ENCODE measurements around the gene JADE2.

Gene JADE2

DNA sequence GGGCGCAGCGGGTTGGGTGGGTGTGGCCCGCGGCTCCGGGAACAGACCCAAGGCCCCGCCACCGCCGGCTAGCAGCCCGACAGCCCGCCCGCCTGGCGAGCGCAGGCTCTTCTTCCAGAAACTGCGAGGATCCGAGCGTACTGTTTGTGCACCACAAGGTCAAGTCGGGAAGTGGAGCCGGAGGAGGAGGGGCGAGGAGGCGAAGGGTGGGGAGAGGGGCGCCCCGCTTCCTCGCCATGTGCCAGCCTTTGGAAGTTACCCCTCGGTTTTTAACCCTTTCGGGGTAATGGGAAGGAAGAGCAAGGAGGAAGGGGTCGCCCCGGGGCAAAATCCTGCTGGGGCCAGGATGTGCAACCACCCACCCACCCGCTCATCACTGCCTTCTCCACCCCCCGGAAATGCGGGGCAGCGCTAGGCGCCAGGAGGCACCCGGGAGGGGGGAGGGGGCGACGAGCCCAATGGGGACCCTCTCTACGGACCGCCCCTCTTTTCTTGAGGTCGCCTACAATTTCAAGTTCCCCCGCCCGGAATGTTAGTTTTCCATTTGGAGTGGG, 1.1 kb upstream of the JADE2 start:
- Histone ChIP-seq H2BK15ac (ENCODE audit: low read depth, poor library complexity, severe bottlenecking) (peak overlapping the region; percentile 99), H3K9me3 (ENCODE audit: control insufficient read depth, low read length) (no peaks in the 10 kb centered on the region), H3K18ac (ENCODE audit: low read depth in 1 of 2, low read length in 2 of 2) (peak overlapping the region; percentile 85 to 99), H3K4me3 (ENCODE audit: insufficient read depth in 1 of 2, low read depth in 1 of 2, low read length in 2 of 2) (peak overlapping the region; percentile 74 to 94), H3K9ac (ENCODE audit: low read length) (peak overlapping the region; percentile 100), H3K79me1 (replicated peaks; ENCODE audit: low read length, poor library complexity, severe bottlenecking) (peaks cover 2% of the 10 kb centered on the region), H4K91ac (ENCODE audit: low read length) (peak overlapping the region; percentile 96), H3K36me3 (ENCODE audit: control insufficient read depth in 1 of 2, insufficient read depth in 2 of 2, low read depth in 1 of 2, low read length in 2 of 2) (no peaks in the 10 kb centered on the region), H2BK120ac (ENCODE audit: low read depth, low read length) (peak overlapping the region; percentile 98), H2AK5ac (ENCODE audit: low read length, severe bottlenecking) (peak overlapping the region; percentile 96), H3K4me1 (ENCODE audit: control insufficient read depth, insufficient read depth, low read depth, low read length) (peaks cover 17% of the 10 kb centered on the region), H3K27ac (ENCODE audit: low read length, poor library complexity, severe bottlenecking) (peak overlapping the region; percentile 88), H3K27me3 (ENCODE audit: control insufficient read depth in 1 of 2, insufficient read depth in 1 of 2, low read length in 2 of 2) (peaks cover 0 to 6% of the 10 kb centered on the region in 2 experiments), H2AFZ (ENCODE audit: low read depth, low read length) (peak overlapping the region; percentile 72), H2BK12ac (ENCODE audit: low read length in 2 of 2) (peak overlapping the region; percentile 85 to 87), H2BK5ac (ENCODE audit: low read depth, low read length, poor library complexity, severe bottlenecking) (peak overlapping the region; percentile 76), H3K4ac (ENCODE audit: low read depth in 1 of 2, low read length in 2 of 2) (peak overlapping the region; percentile 21 to 98), H3K14ac (ENCODE audit: low read length in 2 of 2) (peak overlapping the region; percentile 67 to 93), H3K4me2 (ENCODE audit: low read length, poor library complexity, severe bottlenecking) (peak overlapping the region; percentile 86), H4K8ac (ENCODE audit: low read length) (peak overlapping the region; percentile 97), H3K23ac (ENCODE audit: low read length in 2 of 2) (peak overlapping the region; percentile 37 to 38)
- 0% methylated on average over 17 of the region's 40 CpGs for WGBS
- DNase-seq: peak; percentile 77

DNA sequence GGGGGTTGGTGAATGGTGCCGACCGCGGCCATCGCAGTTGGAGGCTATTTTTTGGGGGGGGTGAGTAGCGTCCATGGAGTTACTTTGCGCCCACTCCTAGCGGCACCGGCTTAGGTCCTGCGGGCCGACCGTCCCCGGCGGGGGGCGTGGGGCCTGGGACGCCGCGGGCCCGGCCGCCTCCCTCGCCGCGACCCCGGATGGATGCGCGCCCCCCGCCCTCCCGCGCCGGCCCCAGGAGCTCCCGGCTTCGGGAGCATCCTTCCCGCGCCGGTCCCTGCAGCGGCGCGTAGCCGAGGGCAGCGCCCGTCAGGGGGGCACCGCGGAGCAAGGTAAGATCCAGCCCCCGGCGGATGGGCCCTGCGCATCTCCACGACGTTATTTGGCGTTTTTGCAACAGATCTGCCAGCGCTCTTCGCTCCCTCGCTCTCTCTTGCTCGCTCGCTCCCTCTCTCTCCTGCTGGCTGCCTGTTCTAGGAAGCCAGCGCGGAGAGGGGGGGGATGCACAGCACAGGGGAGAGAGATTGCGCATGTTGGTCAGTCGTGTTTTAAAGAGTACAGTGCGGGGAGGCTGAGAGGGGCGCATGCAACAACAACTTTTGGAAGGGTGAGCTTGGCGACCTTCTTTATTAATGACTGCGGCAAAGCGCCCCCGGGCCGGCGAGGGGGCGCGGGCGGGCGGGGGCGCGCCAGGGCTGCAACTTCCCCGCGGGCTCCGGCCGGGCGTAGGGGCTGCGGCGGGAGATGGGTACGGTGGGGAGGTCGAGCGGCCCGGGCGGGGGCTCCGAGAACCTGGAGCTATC, 413 bp downstream of the JADE2 start:
- Histone ChIP-seq H3K4me3 (ENCODE audit: insufficient read depth in 1 of 2, low read depth in 1 of 2, low read length in 2 of 2) (peak overlapping the region; percentile 91 to 94), H3K14ac (ENCODE audit: low read length in 2 of 2) (peak overlapping the region in 1 of 2 experiments; percentile 94), H3K23ac (ENCODE audit: low read length in 2 of 2) (peak overlapping the region; percentile 53 to 97), H2BK15ac (ENCODE audit: low read depth, poor library complexity, severe bottlenecking) (peak overlapping the region; percentile 94), H2BK12ac (ENCODE audit: low read length in 2 of 2) (peak overlapping the region; percentile 33 to 84), H3K4me2 (ENCODE audit: low read length, poor library complexity, severe bottlenecking) (peak overlapping the region; percentile 88), H2AFZ (ENCODE audit: low read depth, low read length) (peak overlapping the region; percentile 51), H2BK120ac (ENCODE audit: low read depth, low read length) (peak overlapping the region; percentile 98), H3K79me1 (replicated peaks; ENCODE audit: low read length, poor library complexity, severe bottlenecking) (peaks cover 2% of the 10 kb centered on the region), H2BK5ac (ENCODE audit: low read depth, low read length, poor library complexity, severe bottlenecking) (peak overlapping the region; percentile 95), H3K18ac (ENCODE audit: low read depth in 1 of 2, low read length in 2 of 2) (peak overlapping the region; percentile 74 to 96), H3K9me3 (ENCODE audit: control insufficient read depth, low read length) (no peaks in the 10 kb centered on the region), H3K27ac (ENCODE audit: low read length, poor library complexity, severe bottlenecking) (peak overlapping the region; percentile 90), H3K4me1 (ENCODE audit: control insufficient read depth, insufficient read depth, low read depth, low read length) (peaks cover 27% of the 10 kb centered on the region), H4K91ac (ENCODE audit: low read length) (peak overlapping the region; percentile 98), H3K4ac (ENCODE audit: low read depth in 1 of 2, low read length in 2 of 2) (peak overlapping the region; percentile 84 to 97), H3K36me3 (ENCODE audit: control insufficient read depth in 1 of 2, insufficient read depth in 2 of 2, low read depth in 1 of 2, low read length in 2 of 2) (no peaks in the 10 kb centered on the region), H4K8ac (ENCODE audit: low read length) (peak overlapping the region; percentile 91), H2AK5ac (ENCODE audit: low read length, severe bottlenecking) (no peak overlapping the region), H3K9ac (ENCODE audit: low read length) (peak overlapping the region; percentile 100), H3K27me3 (ENCODE audit: control insufficient read depth in 1 of 2, insufficient read depth in 1 of 2, low read length in 2 of 2) (peaks cover 0 to 2% of the 10 kb centered on the region in 2 experiments)
- peak; percentile 88 for DNase-seq
- under 1% methylated on average over 58 of the region's 84 CpGs for WGBS

DNA sequence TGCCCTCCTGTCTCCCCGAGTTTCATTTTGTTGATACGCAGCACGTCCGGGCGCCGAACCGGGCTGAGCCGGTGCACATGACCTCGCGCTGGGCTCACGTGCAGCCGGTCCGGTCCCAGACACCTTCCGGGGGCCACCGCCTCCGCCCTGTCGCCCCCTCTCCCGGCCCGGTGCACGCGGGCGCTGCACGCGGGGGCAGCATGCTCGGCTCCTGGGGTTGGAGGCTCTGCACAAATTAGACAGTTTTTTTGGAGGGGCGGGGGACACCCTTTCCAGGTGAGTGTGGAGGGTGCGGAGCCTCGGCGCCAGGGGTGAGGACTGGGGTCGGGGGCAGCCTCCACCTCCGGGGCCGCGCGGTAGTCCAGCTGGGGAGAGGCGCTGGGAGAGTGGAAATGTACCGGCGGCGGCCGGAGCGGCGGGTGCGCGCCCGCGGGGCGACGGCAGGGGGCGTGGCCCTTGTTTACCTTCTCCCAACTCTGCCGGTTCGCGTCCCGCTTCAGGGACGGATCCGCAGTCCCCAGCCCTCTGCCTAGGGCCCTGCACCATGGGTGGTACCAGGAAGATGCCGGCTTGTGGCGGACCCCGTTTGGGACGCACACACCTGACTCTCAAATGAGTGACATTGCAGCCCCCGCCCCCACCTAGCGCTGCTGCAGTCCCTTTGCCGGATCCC, 1.1 kb downstream of the JADE2 start:
- Histone ChIP-seq H3K18ac (ENCODE audit: low read depth in 1 of 2, low read length in 2 of 2) (peak overlapping the region; percentile 90 to 96), H2BK120ac (ENCODE audit: low read depth, low read length) (peak overlapping the region; percentile 80), H2BK5ac (ENCODE audit: low read depth, low read length, poor library complexity, severe bottlenecking) (peak overlapping the region; percentile 95), H4K8ac (ENCODE audit: low read length) (peak overlapping the region; percentile 85), H3K4me1 (ENCODE audit: control insufficient read depth, insufficient read depth, low read depth, low read length) (peaks cover 31% of the 10 kb centered on the region), H3K4me2 (ENCODE audit: low read length, poor library complexity, severe bottlenecking) (peak overlapping the region; percentile 88), H3K9ac (ENCODE audit: low read length) (peak overlapping the region; percentile 100), H4K91ac (ENCODE audit: low read length) (peak overlapping the region; percentile 74), H2BK15ac (ENCODE audit: low read depth, poor library complexity, severe bottlenecking) (peak overlapping the region; percentile 94), H3K27ac (ENCODE audit: low read length, poor library complexity, severe bottlenecking) (peak overlapping the region; percentile 92), H2AK5ac (ENCODE audit: low read length, severe bottlenecking) (peak overlapping the region; percentile 17), H3K14ac (ENCODE audit: low read length in 2 of 2) (peak overlapping the region in 1 of 2 experiments; percentile 91), H3K4me3 (ENCODE audit: insufficient read depth in 1 of 2, low read depth in 1 of 2, low read length in 2 of 2) (peak overlapping the region; percentile 91 to 94), H2AFZ (ENCODE audit: low read depth, low read length) (peak overlapping the region; percentile 51), H3K23ac (ENCODE audit: low read length in 2 of 2) (peak overlapping the region; percentile 53 to 97), H3K27me3 (ENCODE audit: control insufficient read depth in 1 of 2, insufficient read depth in 1 of 2, low read length in 2 of 2) (no peaks in the 10 kb centered on the region), H3K79me1 (replicated peaks; ENCODE audit: low read length, poor library complexity, severe bottlenecking) (peaks cover 2% of the 10 kb centered on the region), H3K36me3 (ENCODE audit: control insufficient read depth in 1 of 2, insufficient read depth in 2 of 2, low read depth in 1 of 2, low read length in 2 of 2) (no peaks in the 10 kb centered on the region), H2BK12ac (ENCODE audit: low read length in 2 of 2) (peak overlapping the region in 1 of 2 experiments; percentile 84), H3K4ac (ENCODE audit: low read depth in 1 of 2, low read length in 2 of 2) (peak overlapping the region; percentile 31 to 97), H3K9me3 (ENCODE audit: control insufficient read depth, low read length) (no peaks in the 10 kb centered on the region)
- 1% methylated on average over 54 of the region's 61 CpGs for WGBS
- peak; percentile 49 for DNase-seq

Data from mesenchymal stem cell (in vitro differentiated cells and primary cell).